Measurements from ENCODE around the gene ZNF32.

ZNF32 gene

GRCh38 chr10:43666552-43666951 lies 17.9 kb upstream of the ZNF32 start:
- H3K4me3 ChIP-seq (ENCODE audit: severe bottlenecking): no peak overlapping the region
- no peak overlapping the region for H3K27ac ChIP-seq (ENCODE audit: poor library complexity, severe bottlenecking)
- H3K36me3 ChIP-seq (ENCODE audit: low read depth): no peaks in the 10 kb centered on the region
- H3K4me1 ChIP-seq (ENCODE audit: insufficient read depth, poor library complexity, severe bottlenecking): no peaks in the 10 kb centered on the region
- ATAC-seq (ENCODE audit: low read depth) (no peak), DNase-seq (ENCODE audit: low spot score) (no peak)
- H3K9me3 ChIP-seq (ENCODE audit: severe bottlenecking): no peaks in the 10 kb centered on the region
- no peaks in the 10 kb centered on the region for H3K27me3 ChIP-seq (ENCODE audit: insufficient read depth, poor library complexity, severe bottlenecking)
- TF ChIP-seq CTCF (IDR thresholded peaks at IDR 0.05; ENCODE audit: poor library complexity, severe bottlenecking): no peak

GRCh38 chr10:43665054-43665453 lies 16.4 kb upstream of the ZNF32 start:
- no peak overlapping the region for H3K4me3 ChIP-seq (ENCODE audit: severe bottlenecking)
- H3K4me1 ChIP-seq (ENCODE audit: insufficient read depth, poor library complexity, severe bottlenecking): no peaks in the 10 kb centered on the region
- H3K9me3 ChIP-seq (ENCODE audit: severe bottlenecking): no peaks in the 10 kb centered on the region
- TF ChIP-seq CTCF (IDR thresholded peaks at IDR 0.05; ENCODE audit: poor library complexity, severe bottlenecking): no peak
- no peaks in the 10 kb centered on the region for H3K27me3 ChIP-seq (ENCODE audit: insufficient read depth, poor library complexity, severe bottlenecking)
- H3K27ac ChIP-seq (ENCODE audit: poor library complexity, severe bottlenecking): no peak overlapping the region
- DNase-seq (ENCODE audit: low spot score): no peak
- ATAC-seq (ENCODE audit: low read depth): no peak
- no peaks in the 10 kb centered on the region for H3K36me3 ChIP-seq (ENCODE audit: low read depth)

- Histone ChIP-seq H3K27me3 (ENCODE audit: insufficient read depth, poor library complexity, severe bottlenecking) (no peaks in the 10 kb centered on the region), H3K36me3 (ENCODE audit: low read depth) (no peaks in the 10 kb centered on the region)
- TF ChIP-seq CTCF (IDR thresholded peaks at IDR 0.05; ENCODE audit: poor library complexity, severe bottlenecking): no peak
Observed at GRCh38 chr10:43658227-43658626, 9.5 kb upstream of the ZNF32 start.

GRCh38 chr10:43655311-43655710 lies 6.6 kb upstream of the ZNF32 start:
- Histone ChIP-seq H3K27me3 (ENCODE audit: insufficient read depth, poor library complexity, severe bottlenecking) (no peaks in the 10 kb centered on the region), H3K27ac (ENCODE audit: poor library complexity, severe bottlenecking) (no peak overlapping the region), H3K4me3 (ENCODE audit: severe bottlenecking) (no peak overlapping the region), H3K9me3 (ENCODE audit: severe bottlenecking) (no peaks in the 10 kb centered on the region), H3K36me3 (ENCODE audit: low read depth) (no peaks in the 10 kb centered on the region), H3K4me1 (ENCODE audit: insufficient read depth, poor library complexity, severe bottlenecking) (no peaks in the 10 kb centered on the region)
- no peak for ATAC-seq (ENCODE audit: low read depth)
- TF ChIP-seq CTCF (IDR thresholded peaks at IDR 0.05; ENCODE audit: poor library complexity, severe bottlenecking): no peak
- DNase-seq (ENCODE audit: low spot score): no peak

More at GRCh38 chr10:43658227-43658626, 9.5 kb upstream of the ZNF32 start:
- ATAC-seq (ENCODE audit: low read depth) (no peak), DNase-seq (ENCODE audit: low spot score) (no peak)
- Histone ChIP-seq H3K27ac (ENCODE audit: poor library complexity, severe bottlenecking) (no peak overlapping the region), H3K9me3 (ENCODE audit: severe bottlenecking) (no peaks in the 10 kb centered on the region), H3K4me1 (ENCODE audit: insufficient read depth, poor library complexity, severe bottlenecking) (no peaks in the 10 kb centered on the region), H3K4me3 (ENCODE audit: severe bottlenecking) (no peak overlapping the region)

GRCh38 chr10:43653746-43654145 lies 5.1 kb upstream of the ZNF32 start:
- no peaks in the 10 kb centered on the region for H3K4me1 ChIP-seq (ENCODE audit: insufficient read depth, poor library complexity, severe bottlenecking)
- ATAC-seq (ENCODE audit: low read depth): no peak
- no peak for TF ChIP-seq CTCF (IDR thresholded peaks at IDR 0.05; ENCODE audit: poor library complexity, severe bottlenecking)
- H3K27ac ChIP-seq (ENCODE audit: poor library complexity, severe bottlenecking): no peak overlapping the region
- no peak for DNase-seq (ENCODE audit: low spot score)
- H3K9me3 ChIP-seq (ENCODE audit: severe bottlenecking): no peaks in the 10 kb centered on the region
- H3K36me3 ChIP-seq (ENCODE audit: low read depth): no peaks in the 10 kb centered on the region
- no peaks in the 10 kb centered on the region for H3K27me3 ChIP-seq (ENCODE audit: insufficient read depth, poor library complexity, severe bottlenecking)
- H3K4me3 ChIP-seq (ENCODE audit: severe bottlenecking): no peak overlapping the region
